Endothelial cell of umbilical vein (primary cell): ENCODE measurements around the gene DTNA. TPM values are rescaled to one million over a fixed set of nuclear protein-coding genes. Genes with fewer than 3 reads are reported as not detected.

ENCODE experiments used
- BruUV-seq: library from RNA; stranded (reverse); fragments of 400-500 nt; replicated peaks from 2 replicates; lab custom pipeline; 2021; lab: Mats Ljungman, UMichigan
- CTCF ChIA-PET: fragments of 300-600, 350-600 bp; sonication (Branson Sonifier 250); formaldehyde crosslinking; loops from one replicate; lab custom pipeline; 2021; ENCODE audit warnings: antibody characterized with exemption, inconsistent platforms; lab: Charles Lee
- POLR2A ChIA-PET: fragments of 300-600, 350-600 bp; sonication (Branson Sonifier 250); formaldehyde crosslinking; loops from one replicate; lab custom pipeline; 2021; ENCODE audit warnings: antibody characterized with exemption, inconsistent platforms; lab: Charles Lee
- DNase-seq: peaks from one replicate; pipeline ENCODE4 v3.0.0-alpha.2; 2011; ENCODE audit warnings: low read depth, low spot score
- FAIRE-seq: peaks from 2 replicates; lab custom pipeline; 2011; peaks lifted over from hg19 to GRCh38; lab: Jason Lieb, UNC
- H2AFZ ChIP-seq: 2 replicates; pipeline ENCODE4 v1.6.0; 2012; ENCODE audit warnings: low read depth, low read length, control low read depth, inconsistent platforms
- H3K27ac ChIP-seq: 2 replicates; pipeline ENCODE4 v1.5.1; 2011; ENCODE audit warnings: low read depth, mild to moderate bottlenecking, control low read depth, low read length, moderate library complexity; ENCODE audit not compliant: insufficient read depth
- H3K27me3 ChIP-seq, 2 experiments: 2 replicates each; pipeline versions ENCODE4 v1.6.0 to v1.6.1; 2011; ENCODE audit warnings: low read length in 2 of 2, mixed read lengths in 1 of 2; ENCODE audit not compliant: control insufficient read depth in 2 of 2, insufficient read depth in 2 of 2
- H3K36me3 ChIP-seq, 2 experiments: 2 replicates in 1 of 2; 3 replicates in 1 of 2; pipeline ENCODE4 v1.5.1; 2011; ENCODE audit warnings: low read length in 2 of 2, mild to moderate bottlenecking in 1 of 2, moderate library complexity in 1 of 2; ENCODE audit not compliant: control insufficient read depth in 2 of 2, insufficient read depth in 2 of 2; ENCODE audit errors: extremely low read depth in 1 of 2
- H3K4me1 ChIP-seq: 3 replicates; pipeline ENCODE4 v1.5.1; 2011; ENCODE audit warnings: mild to moderate bottlenecking, low read length; ENCODE audit not compliant: control insufficient read depth, insufficient read depth; ENCODE audit errors: extremely low read depth
- H3K4me2 ChIP-seq: 2 replicates; pipeline ENCODE4 v1.6.1; 2011; ENCODE audit warnings: low read length, control low read depth, mixed read lengths; ENCODE audit not compliant: insufficient read depth
- H3K4me3 ChIP-seq, 3 experiments: fragments of 200-600 bp in 1 of 3; sonication (generic), shearing (Covaris generic) in 1 of 3; replicated peaks in 1 of 3; 2 replicates each; pipeline ENCODE4 v1.5.1; 2011 to 2016; ENCODE audit warnings: control low read depth in 3 of 3, low read length in 3 of 3, mild to moderate bottlenecking in 2 of 3, inconsistent platforms in 1 of 3, low read depth in 1 of 3, moderate library complexity in 1 of 3; ENCODE audit not compliant: insufficient read depth in 1 of 3
- H3K79me2 ChIP-seq: 2 replicates; pipeline ENCODE4 v1.6.0; 2012; ENCODE audit warnings: low read length, inconsistent platforms; ENCODE audit not compliant: control insufficient read depth, insufficient read depth
- H3K9ac ChIP-seq: replicated peaks from 2 replicates; pipeline ENCODE3; 2011; ENCODE audit warnings: low read length, control low read depth; ENCODE audit not compliant: insufficient read depth; ENCODE audit errors: extremely low read depth
- H3K9me1 ChIP-seq: replicated peaks from 3 replicates; pipeline ENCODE4 v1.6.0; 2011; ENCODE audit warnings: mild to moderate bottlenecking, low read length; ENCODE audit not compliant: control insufficient read depth, insufficient read depth; ENCODE audit errors: extremely low read depth
- H3K9me3 ChIP-seq: replicated peaks from 2 replicates; pipeline ENCODE4 v1.5.1; 2012; ENCODE audit warnings: low read length, inconsistent platforms; ENCODE audit not compliant: control insufficient read depth, insufficient read depth
- H4K20me1 ChIP-seq: replicated peaks from 2 replicates; pipeline ENCODE3; 2011; ENCODE audit warnings: mild to moderate bottlenecking, low read length; ENCODE audit not compliant: control insufficient read depth, insufficient read depth; ENCODE audit errors: extremely low read depth
- EZH2 ChIP-seq: IDR thresholded peaks from 2 replicates; pipeline ENCODE4 v1.6.1; 2012; ENCODE audit warnings: borderline replicate concordance, low read depth, mild to moderate bottlenecking, moderate library complexity, low read length, inconsistent platforms; ENCODE audit not compliant: severe bottlenecking
- FOS ChIP-seq: IDR thresholded peaks from 2 replicates; pipeline ENCODE4 v1.6.1; 2011; ENCODE audit warnings: mild to moderate bottlenecking, low read length, moderate library complexity, borderline replicate concordance; ENCODE audit not compliant: insufficient read depth
- GATA2 ChIP-seq: IDR thresholded peaks from 2 replicates; pipeline ENCODE4 v1.7.0; 2011; ENCODE audit warnings: low read depth, mild to moderate bottlenecking, moderate library complexity, mixed read lengths, low read length; ENCODE audit not compliant: insufficient read length, insufficient read depth
- JUN ChIP-seq: IDR thresholded peaks from 2 replicates; pipeline ENCODE4 v1.6.1; 2011; ENCODE audit warnings: borderline replicate concordance, low read depth; ENCODE audit not compliant: insufficient read length, insufficient read depth
- MYC ChIP-seq: IDR thresholded peaks from one replicate; pipeline ENCODE4 v1.6.1; 2011; ENCODE audit warnings: mild to moderate bottlenecking, low read depth, low read length
- POLR2A ChIP-seq: IDR thresholded peaks from 2 replicates; pipeline ENCODE4 v1.6.1; 2012; ENCODE audit warnings: low read depth, mild to moderate bottlenecking, control low read depth, low read length
- POLR2AphosphoS5 ChIP-seq: IDR thresholded peaks from 2 replicates; pipeline ENCODE4 v1.6.1; 2012; ENCODE audit warnings: low read depth, mild to moderate bottlenecking, control low read depth, low read length, moderate library complexity; ENCODE audit not compliant: insufficient read depth
- dilution Hi-C: fragments of 300-500 bp; cut with MboI; formaldehyde crosslinking; loops from one replicate; pipeline ENCODE4 v1.15.0; 2019; ENCODE audit warnings: low sequenced_read_pairs; ENCODE audit not compliant: extremely low pct_ligation_motif_present
- intact Hi-C: fragments of 100-400 bp; cut with micrococcal nuclease; formaldehyde crosslinking; loops from one replicate; pipeline ENCODE4 v1.10.0; 2022
- polyA plus RNA-seq, 4 experiments: library from polyadenylated mRNA; depleted of rRNA in 3 of 4; stranded (reverse) in 3 of 4; unstranded in 1 of 4; fragments of >200 nt; gene quantifications; 2 replicates each; pipeline versions ENCODE4 v1.2.1 to v1.2.3, GENCODE V29; 2011 to 2012; ENCODE audit warnings: missing spikeins in 1 of 4
- total RNA-seq: library from RNA; stranded (reverse); gene quantifications from 2 replicates; pipeline ENCODE4 v1.2.3, GENCODE V29; 2021
- TF ChIP-seq, protein P1 (sequence below), 2 donors: IDR thresholded peaks; 1 replicate in 1 of 2; 2 replicates in 1 of 2; pipeline ENCODE4 v1.5.1; 2011; ENCODE audit warnings: low read length in 2 of 2, mild to moderate bottlenecking in 2 of 2, moderate library complexity in 2 of 2, control low read depth in 1 of 2, inconsistent platforms in 1 of 2, low read depth in 1 of 2; ENCODE audit not compliant: insufficient read depth in 1 of 2; ENCODE audit errors: extremely low read depth in 1 of 2
- TF ChIP-seq, protein P2 (sequence below): IDR thresholded peaks from 2 replicates; pipeline ENCODE4 v1.6.1; 2011; ENCODE audit not compliant: insufficient read depth, insufficient read length

The DTNA gene
- total and polyA plus RNA-seq, 2 donors (not counting 3 experiments of a cell fraction or from before 2014, with no cell fraction given): 6.6 to 15.3 TPM

DNA sequence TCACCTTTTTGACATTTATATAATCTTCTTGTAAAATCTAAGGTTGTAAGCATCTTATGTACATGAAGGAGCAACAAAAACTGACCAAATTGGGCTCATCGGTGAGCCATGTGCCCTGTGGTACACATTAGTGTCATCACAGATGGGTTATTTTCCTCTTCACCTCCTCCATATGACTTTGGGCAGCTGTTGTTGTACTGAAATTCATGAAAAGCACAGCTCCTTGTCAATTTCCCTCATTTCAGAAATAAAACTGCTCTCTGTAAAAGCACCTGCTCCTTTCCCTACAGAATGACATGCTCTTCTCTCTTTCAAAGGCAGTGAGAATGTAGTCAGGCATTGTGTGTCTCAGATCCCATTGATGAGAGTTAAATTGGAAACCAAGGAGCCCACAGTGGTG is 42.0 kb downstream of the DTNA start:
- dilution Hi-C loops (no loop called here), intact Hi-C loops (no loop called here)
- TF ChIP-seq FOS: no peak
- TF ChIP-seq MYC: no peak
- no peak for TF ChIP-seq EZH2
- TF ChIP-seq, protein P1, sequence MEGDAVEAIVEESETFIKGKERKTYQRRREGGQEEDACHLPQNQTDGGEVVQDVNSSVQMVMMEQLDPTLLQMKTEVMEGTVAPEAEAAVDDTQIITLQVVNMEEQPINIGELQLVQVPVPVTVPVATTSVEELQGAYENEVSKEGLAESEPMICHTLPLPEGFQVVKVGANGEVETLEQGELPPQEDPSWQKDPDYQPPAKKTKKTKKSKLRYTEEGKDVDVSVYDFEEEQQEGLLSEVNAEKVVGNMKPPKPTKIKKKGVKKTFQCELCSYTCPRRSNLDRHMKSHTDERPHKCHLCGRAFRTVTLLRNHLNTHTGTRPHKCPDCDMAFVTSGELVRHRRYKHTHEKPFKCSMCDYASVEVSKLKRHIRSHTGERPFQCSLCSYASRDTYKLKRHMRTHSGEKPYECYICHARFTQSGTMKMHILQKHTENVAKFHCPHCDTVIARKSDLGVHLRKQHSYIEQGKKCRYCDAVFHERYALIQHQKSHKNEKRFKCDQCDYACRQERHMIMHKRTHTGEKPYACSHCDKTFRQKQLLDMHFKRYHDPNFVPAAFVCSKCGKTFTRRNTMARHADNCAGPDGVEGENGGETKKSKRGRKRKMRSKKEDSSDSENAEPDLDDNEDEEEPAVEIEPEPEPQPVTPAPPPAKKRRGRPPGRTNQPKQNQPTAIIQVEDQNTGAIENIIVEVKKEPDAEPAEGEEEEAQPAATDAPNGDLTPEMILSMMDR (IDR thresholded peaks at IDR 0.05; ENCODE audit: extremely low read depth in 1 of 2, insufficient read depth in 1 of 2, low read depth in 1 of 2, low read length in 2 of 2): no peak
- TF ChIP-seq JUN: no peak
- no peak for TF ChIP-seq POLR2A
- no peak for TF ChIP-seq GATA2
- TF ChIP-seq, protein P2, sequence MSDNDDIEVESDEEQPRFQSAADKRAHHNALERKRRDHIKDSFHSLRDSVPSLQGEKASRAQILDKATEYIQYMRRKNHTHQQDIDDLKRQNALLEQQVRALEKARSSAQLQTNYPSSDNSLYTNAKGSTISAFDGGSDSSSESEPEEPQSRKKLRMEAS: no peak
- no peak for TF ChIP-seq POLR2AphosphoS5
- Histone ChIP-seq H3K4me3 (no peak overlapping the region), H3K9ac (no peak overlapping the region), H3K4me1 (no peaks in the 10 kb centered on the region), H3K27me3 (no peaks in the 10 kb centered on the region), H3K9me1 (no peaks in the 10 kb centered on the region), H3K79me2 (no peaks in the 10 kb centered on the region), H3K36me3 (no peaks in the 10 kb centered on the region), H3K27ac (no peak overlapping the region), H4K20me1 (no peaks in the 10 kb centered on the region), H3K4me2 (no peak overlapping the region), H3K9me3 (no peaks in the 10 kb centered on the region), H2AFZ (no peak overlapping the region)
- POLR2A ChIA-PET: no interaction called here
- FAIRE-seq (no peak), DNase-seq (no peak)
- no TSS peak for BruUV-seq
- CTCF ChIA-PET: interaction anchor here (0.6 to 1.0 kb wide), 4 partner anchors 9 to 90 kb away, joined by 3 read pairs; no protein-coding TSS in a partner anchor
